Caki2 (cell line): ENCODE measurements around the gene POLR2E. TPM values are rescaled to one million over a fixed set of nuclear protein-coding genes. Genes with fewer than 3 reads are reported as not detected.
"Not testable (repeated sequence)": the region's sequence is repeated elsewhere in the genome, so short reads cannot be mapped to it uniquely, and the experiment has no call there.

Experiments
- DNase-seq: peaks from one replicate; pipeline ENCODE4 v3.0.0-alpha.2; 2015; ENCODE audit warnings: low read depth
- in situ Hi-C: cut with HindIII; loops from 2 replicates; pipeline ENCODE4 v1.10.0; 2016; ENCODE audit warnings: low sequenced_read_pairs, low pct_unique_long_range_greater_than_20kb, mixed read lengths
- total RNA-seq: library from RNA; depleted of rRNA; stranded (reverse); fragments of >200 nt; shearing (Covaris generic); gene quantifications from 2 replicates; pipeline ENCODE4 v1.2.3, GENCODE V29; 2014; ENCODE audit warnings: low replicate concordance

The POLR2E gene
- total RNA-seq, 1 experiment from 2014 or later, result 180 TPM

DNA sequence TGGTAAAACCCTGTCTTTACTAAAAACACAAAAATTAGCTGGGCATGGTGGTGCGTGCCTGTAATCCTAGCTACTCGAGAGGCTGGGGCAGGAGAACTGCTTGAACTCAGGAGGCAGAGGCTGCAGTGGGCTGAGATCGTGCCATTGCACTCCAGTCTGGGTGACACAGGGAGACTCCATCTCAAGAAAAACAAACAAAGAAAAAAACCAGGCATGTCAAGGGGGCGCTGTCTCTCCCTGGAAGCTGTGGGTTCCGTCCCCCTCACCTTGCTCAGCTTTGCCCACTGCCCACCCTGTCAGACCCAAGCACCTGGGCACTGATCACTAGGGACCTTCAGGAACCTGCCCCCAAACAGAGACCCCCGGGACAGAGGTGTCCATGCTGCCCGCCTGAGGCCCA, 33.9 kb upstream of the POLR2E start:
- DNase-seq, in situ Hi-C loops: not testable (repeated sequence)

GRCh38 chr19:1128106-1128505, 32.9 kb upstream of the POLR2E start:
- DNase-seq, result no peak
- in situ Hi-C loops, result no loop called here

DNA sequence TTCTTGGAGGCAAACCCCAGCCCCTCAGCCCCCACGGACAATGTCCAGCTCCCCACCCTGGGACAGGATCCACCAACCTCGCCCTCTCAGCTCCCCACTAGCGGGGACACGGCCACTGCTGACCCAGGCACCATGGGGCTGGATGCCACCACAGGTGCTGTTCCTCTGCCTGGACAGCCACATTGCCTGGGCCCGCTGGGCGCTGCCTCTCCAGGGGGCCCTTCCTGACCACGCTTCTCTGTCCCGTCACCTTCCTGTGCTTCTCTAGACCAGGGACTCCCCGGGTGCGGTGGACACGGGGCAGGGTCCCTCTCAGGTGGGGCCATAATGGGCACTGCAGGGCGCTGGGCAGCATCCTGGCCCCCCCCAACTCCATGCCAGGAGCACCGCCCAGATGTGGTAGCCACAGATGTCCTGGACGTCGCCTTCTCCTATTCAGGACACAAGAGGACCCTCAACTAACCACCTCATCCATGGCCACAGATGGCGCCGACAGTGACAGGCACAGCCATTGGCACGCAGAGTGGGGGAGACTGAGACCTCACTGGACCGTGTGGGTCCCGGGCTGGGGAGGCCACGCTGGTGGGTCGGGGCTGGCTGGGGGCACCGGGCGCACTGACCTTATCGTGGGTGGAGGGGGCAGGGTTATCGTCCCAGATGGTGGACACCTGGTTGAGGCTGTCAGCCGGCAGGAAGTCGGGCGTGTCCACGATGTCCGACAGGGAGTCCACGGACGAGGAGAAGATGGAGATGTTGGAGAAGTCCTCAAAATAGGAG, 32.0 kb upstream of the POLR2E start:
- in situ Hi-C loops, result no loop called here
- DNase-seq, result no peak

DNA sequence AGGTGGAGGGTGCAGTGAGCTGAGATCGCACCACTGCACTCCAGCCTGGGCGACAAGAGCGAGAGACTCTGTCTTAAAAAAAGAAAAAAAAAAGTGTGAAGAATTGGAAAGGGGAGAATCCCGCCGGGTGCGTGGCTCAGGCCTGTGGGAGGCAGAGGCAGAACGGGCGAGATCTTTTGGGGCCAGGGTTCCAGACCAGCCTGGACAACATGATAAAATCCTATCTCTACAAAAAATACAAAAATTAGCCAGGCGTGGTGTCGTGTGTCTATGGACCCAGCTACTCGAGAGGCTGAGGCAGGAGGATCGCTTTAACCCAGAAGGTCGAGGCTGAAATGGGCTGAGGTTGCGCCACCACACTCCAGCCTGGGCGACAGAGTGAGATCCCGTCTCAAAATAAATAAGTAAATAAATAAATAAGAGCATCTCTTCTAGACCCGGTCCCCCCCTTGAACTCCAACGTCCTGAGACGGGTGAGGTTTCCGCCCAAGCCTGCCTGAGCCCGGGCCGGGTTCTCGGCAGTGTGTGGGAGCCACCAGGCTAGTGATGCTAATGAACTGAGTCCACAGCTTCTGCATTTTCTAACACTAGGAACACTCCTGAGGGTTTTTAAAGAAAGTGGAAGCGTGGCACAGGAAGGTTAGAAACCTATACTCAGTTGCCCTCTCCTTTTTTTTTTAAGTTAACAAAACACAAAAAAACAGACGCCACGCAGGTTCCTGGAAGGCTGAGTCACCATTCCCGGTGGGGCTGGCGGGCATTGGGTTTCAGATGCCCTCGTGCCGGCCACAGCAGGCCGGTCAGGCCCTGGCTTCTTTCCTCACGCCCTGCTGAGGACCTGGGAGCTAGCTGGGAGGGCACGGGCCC, 30.7 kb upstream of the POLR2E start:
- in situ Hi-C loops, result no loop called here
- no peak for DNase-seq

GRCh38 chr19:1123885-1124677, 28.9 kb upstream of the POLR2E start:
- no peak for DNase-seq
- in situ Hi-C loops, result no loop called here

- in situ Hi-C loops, result no loop called here
- DNase-seq, result no peak
Measured at GRCh38 chr19:1123381-1123780, 28.2 kb upstream of the POLR2E start.

DNA sequence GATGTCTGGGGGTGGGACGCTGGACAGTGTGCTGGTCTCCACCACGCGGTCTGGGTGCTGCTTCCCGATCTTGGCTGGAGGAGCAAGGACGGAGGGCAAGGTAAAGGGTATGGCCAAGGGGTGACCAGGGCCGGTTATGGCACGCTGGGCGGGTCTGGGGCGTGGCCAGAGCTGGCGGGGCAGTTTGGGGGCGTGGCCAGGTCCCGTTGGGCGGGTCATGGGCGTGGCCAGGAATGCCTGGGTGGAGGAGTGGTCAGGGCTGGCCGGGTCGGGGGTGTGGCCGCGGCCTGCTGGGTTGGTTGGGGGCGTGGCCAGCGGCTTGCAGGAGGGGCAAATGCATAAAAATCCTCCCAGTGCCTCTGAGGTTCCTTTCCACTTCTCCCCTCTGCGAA, 27.8 kb upstream of the POLR2E start:
- DNase-seq, result peak; percentile 56
- in situ Hi-C loops, result no loop called here

DNA sequence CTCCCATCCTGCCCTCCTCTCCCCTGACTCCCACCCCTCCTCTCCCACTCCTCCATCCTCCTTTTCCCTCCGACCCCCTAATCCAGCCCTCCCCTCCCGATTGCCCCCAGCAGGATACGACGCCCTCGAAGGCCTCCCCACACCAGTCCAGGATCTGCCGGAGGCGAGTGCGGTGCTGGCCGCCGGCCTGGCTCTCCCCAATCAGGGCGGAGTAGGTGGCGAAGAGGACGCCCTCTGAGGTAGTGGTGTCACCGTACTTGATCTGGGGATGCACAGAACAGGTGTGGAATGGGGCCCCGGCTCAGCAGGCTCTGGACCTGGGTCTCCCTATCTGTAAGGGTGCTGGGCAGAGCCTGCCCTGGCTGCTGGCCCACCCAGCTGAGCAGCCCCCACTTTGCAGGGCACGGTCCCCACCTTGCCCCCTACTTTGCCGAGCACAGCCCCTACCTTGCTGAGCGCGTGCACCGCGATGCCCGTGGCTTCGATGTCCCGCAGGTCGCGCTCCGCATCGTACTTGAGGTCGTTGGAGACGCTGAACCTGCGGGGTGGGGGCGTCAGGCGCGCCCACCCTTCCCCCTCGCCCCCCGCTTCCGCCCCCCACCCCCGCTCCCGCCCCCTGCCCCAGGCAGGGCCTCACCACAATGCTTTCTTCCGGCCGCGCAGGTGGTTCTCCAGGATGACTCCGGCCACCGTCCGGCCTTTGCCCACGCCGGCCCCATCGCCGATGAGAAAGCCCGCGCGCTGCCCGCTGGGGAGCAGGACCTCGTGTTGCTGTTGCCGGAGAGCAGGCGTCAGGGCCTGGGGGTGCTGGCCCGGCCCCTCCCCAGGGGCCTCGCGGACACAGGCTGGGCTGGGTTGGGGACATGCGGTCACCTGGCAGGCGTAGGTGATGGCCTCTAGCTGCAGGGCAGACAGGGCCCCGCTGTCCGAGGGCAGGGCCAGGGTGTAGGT, 27.1 kb upstream of the POLR2E start:
- DNase-seq, result no peak
- in situ Hi-C loops, result no loop called here

DNA sequence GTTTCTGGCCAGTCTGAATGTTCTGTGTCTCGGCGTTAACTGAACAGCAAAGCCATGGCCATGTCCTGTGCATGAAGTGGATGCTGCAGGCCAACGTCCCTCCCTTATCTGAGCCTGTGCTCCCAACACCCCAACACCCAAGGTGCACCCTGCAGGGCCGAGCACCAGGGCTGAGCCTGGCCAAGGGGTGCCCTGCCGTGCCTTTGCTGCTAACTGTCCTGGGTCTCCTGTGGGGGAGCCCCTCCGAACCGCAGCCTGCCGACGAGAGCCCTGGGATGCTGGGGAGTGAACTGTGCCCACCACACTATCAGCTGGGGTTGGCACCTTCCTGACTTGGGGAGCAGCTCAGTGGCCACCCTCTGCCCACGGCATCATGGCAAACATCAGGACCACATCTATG, 26.2 kb upstream of the POLR2E start:
- in situ Hi-C loops, result no loop called here
- no peak for DNase-seq

DNA sequence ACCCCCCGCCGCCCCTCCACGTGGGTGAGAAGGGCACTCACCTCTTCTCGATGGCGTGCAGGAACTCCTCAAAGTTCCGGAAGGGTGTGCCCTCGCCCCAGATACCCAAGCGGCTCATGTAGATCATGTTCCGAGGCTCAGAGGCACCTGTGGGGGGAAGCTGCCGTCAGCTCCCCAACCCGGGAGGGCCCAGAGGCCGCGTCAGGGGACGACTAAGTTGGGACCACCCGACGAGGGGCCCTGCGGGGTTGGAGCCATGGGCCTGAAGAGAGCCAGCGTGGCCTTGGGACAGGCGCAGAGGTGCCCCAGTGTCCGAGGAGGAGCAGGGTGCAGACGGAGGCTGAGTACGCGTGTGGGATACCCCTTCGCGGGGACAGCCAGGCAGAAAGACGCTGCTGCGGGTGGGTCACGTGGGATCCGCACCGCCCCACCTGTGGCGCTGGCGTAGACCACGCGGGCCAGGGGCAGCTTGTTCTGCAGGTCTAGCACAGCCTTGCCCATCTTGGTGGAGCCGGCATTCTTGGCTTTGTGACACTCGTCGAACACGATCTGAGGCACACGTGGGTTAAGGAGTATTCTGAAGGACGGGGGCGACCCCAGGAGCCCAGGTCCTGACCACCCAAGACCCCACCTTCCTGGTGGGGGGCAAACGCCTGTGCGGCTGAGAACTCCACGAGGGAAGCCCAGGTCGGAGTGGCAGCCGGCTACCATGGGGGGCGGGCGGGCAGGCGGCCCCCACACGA, 24.5 kb upstream of the POLR2E start:
- no peak for DNase-seq
- in situ Hi-C loops, result no loop called here

GRCh38 chr19:1118999-1119398, 23.8 kb upstream of the POLR2E start:
- in situ Hi-C loops, result no loop called here
- DNase-seq, result no peak

DNA sequence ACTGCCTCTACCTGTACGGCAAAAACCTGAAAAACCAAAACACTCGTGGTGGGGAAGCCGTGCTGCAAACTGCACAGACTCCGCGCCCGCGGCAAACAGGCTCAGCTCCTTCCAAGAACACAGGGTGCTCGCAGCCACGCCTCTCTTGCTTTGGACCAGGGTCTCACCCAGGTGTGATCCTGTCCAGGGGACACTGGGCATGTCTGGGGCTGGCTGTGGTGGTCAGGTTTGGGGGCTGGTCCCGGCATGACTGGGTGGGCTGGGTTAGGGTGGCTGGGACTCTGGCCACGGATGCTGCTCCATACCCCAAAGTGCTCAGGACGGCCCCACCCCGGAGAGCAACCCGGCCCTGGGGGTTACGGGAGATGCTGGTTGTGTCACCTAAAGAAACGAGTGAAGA, 22.5 kb upstream of the POLR2E start:
- no peak for DNase-seq
- in situ Hi-C loops, result no loop called here

- DNase-seq, result no peak
- in situ Hi-C loops, result no loop called here
Measured at GRCh38 chr19:1116726-1117581, 21.8 kb upstream of the POLR2E start.

GRCh38 chr19:1115646-1116420, 20.7 kb upstream of the POLR2E start:
- DNase-seq, result no peak
- in situ Hi-C loops, result no loop called here

DNA sequence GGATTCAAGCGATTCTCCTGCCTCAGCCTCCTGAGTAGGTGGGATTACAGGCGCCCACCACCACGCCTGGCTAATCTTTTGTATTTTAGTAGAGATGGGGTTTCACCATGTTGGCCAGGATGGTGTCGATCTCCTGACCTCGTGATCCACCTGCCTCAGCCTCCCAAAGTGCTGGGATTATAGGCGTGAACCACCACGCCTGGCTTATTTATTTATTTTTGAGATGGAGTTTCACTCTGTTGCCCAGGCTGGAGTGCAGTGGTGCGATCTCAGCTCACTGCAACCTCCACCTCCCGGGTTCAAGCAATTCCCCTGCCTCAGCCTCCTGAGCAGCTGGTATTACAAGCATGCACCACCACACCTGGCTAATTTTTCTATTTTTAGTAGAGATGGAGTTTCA, 19.6 kb upstream of the POLR2E start:
- DNase-seq, in situ Hi-C loops: not testable (repeated sequence)
